Mesothelial cell of epicardium (in vitro differentiated cells): ENCODE measurements around the gene OR5AC2. TPM values are rescaled to one million over a fixed set of nuclear protein-coding genes. Genes with fewer than 3 reads are reported as not detected.

ENCODE experiments used
- DNase-seq, 2 experiments: peaks; one replicate each; pipeline ENCODE4 v3.0.0; 2021; ENCODE audit warnings: low spot score in 2 of 2; ENCODE audit not compliant: unreplicated experiment in 2 of 2
- H3K27ac Mint-ChIP-seq: 2 replicates; pipeline ENCODE4 v1.8.0; 2021; ENCODE audit warnings: mixed read lengths
- H3K27me3 Mint-ChIP-seq: 2 replicates; pipeline ENCODE4 v1.8.0; 2021; ENCODE audit warnings: low read depth, mixed read lengths
- H3K36me3 Mint-ChIP-seq: 2 replicates; pipeline ENCODE4 v1.8.0; 2021; ENCODE audit warnings: mixed read lengths
- H3K4me1 Mint-ChIP-seq: 2 replicates; pipeline ENCODE4 v1.8.0; 2021; ENCODE audit warnings: mixed read lengths
- H3K4me3 Mint-ChIP-seq: 2 replicates; pipeline ENCODE4 v1.8.0; 2021; ENCODE audit warnings: mild to moderate bottlenecking, moderate library complexity, mixed read lengths
- H3K9me3 Mint-ChIP-seq: 2 replicates; pipeline ENCODE4 v1.8.0; 2021; ENCODE audit warnings: mixed read lengths
- total RNA-seq: library from RNA; stranded (reverse); gene quantifications from 3 replicates; pipeline ENCODE4 v1.2.1, GENCODE V29; 2021
- TF ChIP-seq, protein P1 (sequence below): fragments of 200-600 bp; sonication (generic); IDR thresholded peaks from one replicate; pipeline ENCODE4 v1.5.0; 2021; ENCODE audit warnings: antibody characterized with exemption; ENCODE audit not compliant: unreplicated experiment

OR5AC2 gene
- total RNA-seq, 1 donor from 2014 or later, result not detected

DNA sequence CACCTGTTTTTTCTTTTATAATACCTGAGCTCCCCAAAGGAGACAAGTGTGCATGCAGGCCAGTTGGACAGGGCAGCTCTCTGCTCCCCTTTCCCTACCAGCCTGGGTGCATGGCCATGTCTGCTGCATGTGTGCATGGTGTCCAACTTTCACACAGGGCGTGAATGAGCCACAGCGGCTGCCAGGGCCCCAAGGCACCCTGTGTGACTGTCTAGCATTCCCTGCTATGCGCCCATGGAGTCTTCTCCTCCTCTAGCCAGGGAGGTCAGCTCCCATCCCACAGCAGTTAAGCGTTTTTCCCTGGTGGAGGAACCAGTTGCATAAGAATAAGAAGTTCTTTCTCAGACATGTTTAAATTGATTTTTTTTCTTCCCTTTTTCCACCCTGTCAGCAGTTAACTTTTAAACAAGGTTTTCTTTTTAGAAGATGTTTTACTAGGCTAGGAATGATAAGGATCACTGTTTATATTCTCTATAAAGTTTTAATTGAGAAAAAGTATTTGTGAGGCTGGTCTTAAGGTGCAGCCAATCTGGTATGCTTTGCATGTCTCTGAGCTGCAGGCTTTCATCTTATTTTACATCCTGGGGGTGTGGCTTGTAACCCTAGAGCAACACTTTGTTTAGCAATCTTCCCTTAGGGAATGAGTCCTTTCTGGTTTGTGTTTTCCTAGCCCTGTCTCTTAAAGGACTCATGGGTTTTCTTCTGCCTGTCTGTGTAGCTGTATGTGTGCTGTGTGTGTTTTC is 23.0 kb downstream of the OR5AC2 start:
- TF ChIP-seq, protein P1, sequence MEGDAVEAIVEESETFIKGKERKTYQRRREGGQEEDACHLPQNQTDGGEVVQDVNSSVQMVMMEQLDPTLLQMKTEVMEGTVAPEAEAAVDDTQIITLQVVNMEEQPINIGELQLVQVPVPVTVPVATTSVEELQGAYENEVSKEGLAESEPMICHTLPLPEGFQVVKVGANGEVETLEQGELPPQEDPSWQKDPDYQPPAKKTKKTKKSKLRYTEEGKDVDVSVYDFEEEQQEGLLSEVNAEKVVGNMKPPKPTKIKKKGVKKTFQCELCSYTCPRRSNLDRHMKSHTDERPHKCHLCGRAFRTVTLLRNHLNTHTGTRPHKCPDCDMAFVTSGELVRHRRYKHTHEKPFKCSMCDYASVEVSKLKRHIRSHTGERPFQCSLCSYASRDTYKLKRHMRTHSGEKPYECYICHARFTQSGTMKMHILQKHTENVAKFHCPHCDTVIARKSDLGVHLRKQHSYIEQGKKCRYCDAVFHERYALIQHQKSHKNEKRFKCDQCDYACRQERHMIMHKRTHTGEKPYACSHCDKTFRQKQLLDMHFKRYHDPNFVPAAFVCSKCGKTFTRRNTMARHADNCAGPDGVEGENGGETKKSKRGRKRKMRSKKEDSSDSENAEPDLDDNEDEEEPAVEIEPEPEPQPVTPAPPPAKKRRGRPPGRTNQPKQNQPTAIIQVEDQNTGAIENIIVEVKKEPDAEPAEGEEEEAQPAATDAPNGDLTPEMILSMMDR, result no peak
- DNase-seq, result no peak
- H3K27ac Mint-ChIP-seq, result no peak overlapping the region

DNA sequence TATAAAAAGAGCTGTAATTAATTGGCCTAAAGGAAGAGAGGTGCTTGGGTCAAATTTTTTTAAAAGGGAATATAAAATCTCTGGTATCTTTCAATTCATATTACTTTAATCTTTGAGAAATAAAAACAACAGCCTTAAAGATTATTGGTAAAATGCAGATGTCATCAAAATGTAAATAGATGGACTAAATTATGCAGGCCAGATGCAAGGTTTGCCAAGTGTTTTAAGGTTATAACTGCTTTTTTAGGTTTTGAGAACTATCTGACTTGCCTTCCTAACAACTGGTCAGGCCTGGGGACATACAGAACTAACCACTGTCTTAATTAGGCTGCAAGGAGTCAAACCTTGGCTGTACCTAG is 23.6 kb downstream of the OR5AC2 start:
- no peak for DNase-seq
- Mint-ChIP-seq H3K27ac (no peak overlapping the region), H3K4me3 (no peak overlapping the region), H3K36me3 (no peaks in the 10 kb centered on the region), H3K27me3 (peaks cover 2% of the 10 kb centered on the region), H3K4me1 (no peaks in the 10 kb centered on the region), H3K9me3 (peaks cover 24% of the 10 kb centered on the region)
- TF ChIP-seq, protein P1, result no peak

More for the DNA sequence above, 23.0 kb downstream of the OR5AC2 start:
- Mint-ChIP-seq H3K27me3 (peaks cover 2% of the 10 kb centered on the region), H3K36me3 (no peaks in the 10 kb centered on the region), H3K4me3 (no peak overlapping the region), H3K9me3 (peaks cover 24% of the 10 kb centered on the region), H3K4me1 (no peaks in the 10 kb centered on the region)

DNA sequence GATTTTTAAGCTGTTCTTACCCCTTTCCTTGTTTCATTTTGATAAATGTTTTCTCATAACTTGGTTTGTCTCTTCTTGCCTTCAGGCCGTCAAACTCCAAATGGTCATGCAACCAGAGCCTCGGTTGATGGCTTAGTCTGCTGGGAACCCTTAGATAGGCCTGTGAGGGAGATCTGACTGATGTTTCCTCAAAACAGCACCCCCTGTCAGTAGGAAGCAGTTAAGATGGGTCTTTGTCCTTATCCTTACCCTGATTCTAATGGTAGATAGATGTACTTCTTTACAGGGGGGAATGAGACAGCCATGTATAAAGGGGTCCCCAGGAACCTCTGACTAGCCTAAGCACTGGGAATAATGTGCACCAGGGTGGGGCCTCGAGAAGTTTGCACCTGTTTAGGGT is 27.3 kb downstream of the OR5AC2 start:
- Mint-ChIP-seq H3K9me3 (peaks cover 21% of the 10 kb centered on the region), H3K27me3 (peaks cover 14% of the 10 kb centered on the region), H3K36me3 (no peaks in the 10 kb centered on the region), H3K4me3 (no peak overlapping the region), H3K4me1 (no peaks in the 10 kb centered on the region), H3K27ac (no peak overlapping the region)
- DNase-seq, result no peak
- TF ChIP-seq, protein P1, result no peak

DNA sequence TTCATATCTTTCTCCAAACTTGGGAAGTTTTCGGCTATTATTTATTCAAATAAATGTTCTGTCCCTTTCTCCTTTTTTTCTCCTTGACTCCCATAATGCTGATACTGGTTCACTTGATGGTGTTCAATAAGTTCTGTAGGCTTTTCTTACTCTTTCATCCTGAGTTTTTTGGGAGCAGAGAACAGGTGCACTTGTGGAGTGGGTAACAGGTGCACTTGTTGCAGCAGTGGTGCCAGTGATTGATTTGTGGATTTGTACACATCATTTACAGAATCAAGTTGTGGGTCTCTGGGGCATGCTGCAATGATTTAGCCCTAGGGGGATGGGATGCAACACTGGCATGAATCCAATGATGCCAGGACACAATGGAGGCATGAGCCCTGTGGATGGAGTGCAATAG is 28.7 kb downstream of the OR5AC2 start:
- TF ChIP-seq, protein P1, result no peak
- H3K27ac Mint-ChIP-seq, result no peak overlapping the region
- H3K4me1 Mint-ChIP-seq, result no peaks in the 10 kb centered on the region
- no peaks in the 10 kb centered on the region for H3K36me3 Mint-ChIP-seq
- H3K4me3 Mint-ChIP-seq, result no peak overlapping the region
- H3K9me3 Mint-ChIP-seq, result peaks cover 16% of the 10 kb centered on the region
- DNase-seq, result no peak
- peaks cover 14% of the 10 kb centered on the region for H3K27me3 Mint-ChIP-seq

DNA sequence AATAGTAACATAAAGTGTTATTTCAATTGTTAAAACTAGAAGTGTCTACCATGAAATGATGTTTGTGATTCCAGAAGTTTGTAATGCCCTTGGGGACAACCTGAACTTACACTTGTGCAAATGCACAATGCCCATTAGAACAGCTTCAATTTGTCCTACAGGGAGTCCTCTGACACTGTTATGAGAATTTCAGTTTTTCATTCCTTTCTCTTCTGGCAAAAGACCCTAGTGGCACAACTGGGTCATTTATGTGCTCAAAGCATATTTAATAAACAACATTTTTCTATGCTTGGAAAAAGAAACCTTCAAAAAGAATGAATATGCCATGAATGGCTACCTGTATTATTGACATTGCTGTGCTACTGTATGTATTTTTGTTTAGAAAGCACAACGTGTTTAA is 43.4 kb downstream of the OR5AC2 start, which contains the start of gene OR5H1:
Gene OR5H1 (plus strand): TSS at position 301 of the 400 bp plus-strand sequence. CDS start 1,977 bp downstream, outside the sequence.
- no peaks in the 10 kb centered on the region for H3K9me3 Mint-ChIP-seq

More for the DNA sequence above, 43.4 kb downstream of the OR5AC2 start, which contains the start of gene OR5H1:
- DNase-seq, result no peak
- TF ChIP-seq, protein P1, result no peak
- Mint-ChIP-seq H3K36me3 (no peaks in the 10 kb centered on the region), H3K27ac (no peak within 1 kb of the TSS), H3K4me1 (no peaks in the 10 kb centered on the region), H3K27me3 (no peaks in the 10 kb centered on the region), H3K4me3 (no peak within 1 kb of the TSS)
